GM23338 (cell line): ENCODE data around the gene PCNX3. TPM values are rescaled to one million over a fixed set of nuclear protein-coding genes. Genes with fewer than 3 reads are reported as not detected.

Source experiments
- ATAC-seq: fragments of 200-7000 bp; cut with Tn5 transposase; 3 replicates; pipeline ENCODE4 v1.9.1; 2020
- DNase-seq: peaks from one replicate; pipeline ENCODE4 v3.0.0-alpha.2; 2015; ENCODE audit warnings: low spot score
- H2AFZ ChIP-seq: fragments of 200-600 bp; sonication (generic); 2 replicates; pipeline ENCODE4 v1.8.0; 2016; ENCODE audit warnings: antibody characterized with exemption, mild to moderate bottlenecking, moderate library complexity
- H3F3A ChIP-seq: fragments of 200-600 bp; sonication (generic); replicated peaks from 2 replicates; pipeline ENCODE4 v1.8.0; 2017; ENCODE audit warnings: antibody characterized with exemption, mixed run types, low read depth
- H3K27ac ChIP-seq: fragments of 200-600 bp; sonication (generic); 2 replicates; pipeline ENCODE4 v1.6.1; 2016; ENCODE audit warnings: low read depth
- H3K27me3 ChIP-seq: fragments of 200-600 bp; sonication (generic); 2 replicates; pipeline ENCODE4 v1.8.0; 2016; ENCODE audit warnings: mild to moderate bottlenecking, mixed run types, moderate library complexity; ENCODE audit not compliant: insufficient read depth
- H3K36me3 ChIP-seq: fragments of 200-600 bp; sonication (generic); 2 replicates; pipeline ENCODE4 v1.8.0; 2016; ENCODE audit warnings: mild to moderate bottlenecking; ENCODE audit not compliant: insufficient read depth
- H3K4me1 ChIP-seq: fragments of 200-600 bp; sonication (generic); 2 replicates; pipeline ENCODE4 v1.8.0; 2016; ENCODE audit warnings: mild to moderate bottlenecking, moderate library complexity; ENCODE audit not compliant: insufficient read depth
- H3K4me2 ChIP-seq: fragments of 200-600 bp; sonication (generic); 2 replicates; pipeline ENCODE4 v1.7.1; 2017; ENCODE audit warnings: mixed run types
- H3K4me3 ChIP-seq: fragments of 200-600 bp; sonication (generic); 2 replicates; pipeline ENCODE4 v1.6.1; 2016; ENCODE audit warnings: mixed run types
- H3K79me2 ChIP-seq: fragments of 200-600 bp; sonication (generic); replicated peaks from 2 replicates; pipeline ENCODE4 v1.8.0; 2017; ENCODE audit warnings: mild to moderate bottlenecking; ENCODE audit not compliant: insufficient read depth
- H3K9me2 ChIP-seq: fragments of 200-600 bp; sonication (generic); 2 replicates; pipeline ENCODE4 v1.8.0; 2017; ENCODE audit not compliant: insufficient read depth
- H4K20me1 ChIP-seq: fragments of 200-600 bp; sonication (generic); replicated peaks from 2 replicates; pipeline ENCODE4 v1.8.0; 2017; ENCODE audit warnings: mild to moderate bottlenecking; ENCODE audit not compliant: insufficient read depth
- H3K27ac Mint-ChIP-seq: 2 replicates; pipeline ENCODE4 v1.8.0; 2020; ENCODE audit warnings: inconsistent platforms, mild to moderate bottlenecking, moderate library complexity, mixed read lengths
- H3K27me3 Mint-ChIP-seq: 3 replicates; pipeline ENCODE4 v1.8.0; 2022; ENCODE audit warnings: low read depth, mild to moderate bottlenecking, moderate library complexity, mixed read lengths, inconsistent platforms; ENCODE audit not compliant: insufficient read depth, poor library complexity
- H3K36me3 Mint-ChIP-seq: 3 replicates; pipeline ENCODE4 v1.8.0; 2021; ENCODE audit warnings: low read depth, mild to moderate bottlenecking, inconsistent platforms, moderate library complexity, mixed read lengths
- H3K4me1 Mint-ChIP-seq: 3 replicates; pipeline ENCODE4 v1.8.0; 2020; ENCODE audit warnings: mild to moderate bottlenecking, inconsistent platforms, mixed read lengths
- H3K4me3 Mint-ChIP-seq: 3 replicates; pipeline ENCODE4 v1.8.0; 2021; ENCODE audit warnings: moderate library complexity, mild to moderate bottlenecking, inconsistent platforms, mixed read lengths
- H3K9me3 Mint-ChIP-seq: 3 replicates; pipeline ENCODE4 v1.8.0; 2020; ENCODE audit warnings: moderate library complexity, mild to moderate bottlenecking, inconsistent platforms, mixed read lengths
- EZH2 ChIP-seq: fragments of 200-600 bp; sonication (generic); IDR thresholded peaks from one replicate; pipeline ENCODE4 v1.8.0; 2017; ENCODE audit warnings: antibody characterized with exemption, mild to moderate bottlenecking, low read depth; ENCODE audit not compliant: unreplicated experiment
- EZH2phosphoT487 ChIP-seq: fragments of 200-600 bp; sonication (generic); IDR thresholded peaks from one replicate; pipeline ENCODE4 v1.8.1; 2018; ENCODE audit warnings: antibody characterized with exemption; ENCODE audit not compliant: unreplicated experiment
- STAT1 ChIP-seq: IDR thresholded peaks from one replicate; pipeline ENCODE4 v1.6.1; 2016; ENCODE audit warnings: antibody characterized with exemption; ENCODE audit not compliant: unreplicated experiment
- ZNF331 ChIP-seq: fragments of 250-450 bp; sonication (Bioruptor Pico); IDR thresholded peaks from 2 replicates; pipeline ENCODE4 v1.5.0; 2020; ENCODE audit warnings: low read depth, mild to moderate bottlenecking, moderate library complexity
- polyA plus RNA-seq: library from polyadenylated mRNA; unstranded; fragments of >200 nt; fragmentation: Nextera tagmentation; extraction: Ambion mirVana; gene quantifications from 2 replicates; pipeline ENCODE4 v1.2.1, GENCODE V29; 2016
- total RNA-seq: library from RNA; depleted of rRNA; stranded (reverse); fragments of >200 nt; shearing (Covaris generic); gene quantifications from 2 replicates; pipeline ENCODE4 v1.2.3, GENCODE V29; 2014
- TF ChIP-seq, protein P1 (sequence below): fragments of 250-450 bp; sonication (Bioruptor Pico); IDR thresholded peaks from 2 replicates; pipeline ENCODE4 v1.5.0; 2020; ENCODE audit warnings: mild to moderate bottlenecking, moderate library complexity
- TF ChIP-seq, protein P2 (sequence below), 2 experiments: fragments of 200-600 bp in 1 of 2; sonication (generic) in 1 of 2; conservative IDR thresholded peaks; 2 replicates each; pipeline versions ENCODE4 v1.5.1 to v1.6.1; 2016 to 2017; ENCODE audit warnings: antibody characterized with exemption in 2 of 2, low read depth in 2 of 2, mild to moderate bottlenecking in 2 of 2, moderate library complexity in 1 of 2

The PCNX3 gene
- total and polyA plus RNA-seq, 2 experiments from 2014 or later: 8.7 to 52.2 TPM

DNA sequence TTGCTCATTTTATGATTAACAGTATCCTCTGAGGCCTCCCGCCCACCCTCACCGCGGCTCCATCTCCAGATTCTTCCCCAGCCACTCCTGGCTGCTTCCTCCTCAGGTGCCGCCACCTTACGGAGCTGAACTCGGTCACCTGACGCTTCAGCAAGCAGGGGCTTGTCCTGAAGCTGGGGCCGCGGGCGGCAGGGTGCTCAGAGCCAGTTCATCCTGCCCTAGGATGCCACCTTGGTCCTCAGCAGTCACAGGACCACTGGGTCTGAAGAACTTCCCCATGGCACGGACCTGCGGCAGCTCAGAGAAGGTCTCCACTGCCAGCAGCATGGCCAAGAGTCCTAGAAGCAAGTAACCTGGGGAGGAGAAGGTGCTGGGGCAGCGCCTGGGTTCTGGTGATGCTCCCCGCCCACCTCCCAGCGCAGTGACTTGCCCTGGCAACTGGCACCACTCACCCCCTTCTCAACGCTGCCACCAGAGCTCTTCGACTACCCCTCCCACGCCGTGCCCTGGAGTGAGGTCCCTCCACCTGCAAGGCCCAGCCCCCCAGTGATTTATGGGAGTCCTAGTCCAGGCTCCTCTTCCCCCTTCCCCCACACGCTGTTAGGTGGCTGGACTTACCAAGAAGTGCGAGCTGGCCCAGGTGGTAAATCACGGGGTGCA, 22.6 kb upstream of the PCNX3 start (continued):
- TF ChIP-seq, protein P1, sequence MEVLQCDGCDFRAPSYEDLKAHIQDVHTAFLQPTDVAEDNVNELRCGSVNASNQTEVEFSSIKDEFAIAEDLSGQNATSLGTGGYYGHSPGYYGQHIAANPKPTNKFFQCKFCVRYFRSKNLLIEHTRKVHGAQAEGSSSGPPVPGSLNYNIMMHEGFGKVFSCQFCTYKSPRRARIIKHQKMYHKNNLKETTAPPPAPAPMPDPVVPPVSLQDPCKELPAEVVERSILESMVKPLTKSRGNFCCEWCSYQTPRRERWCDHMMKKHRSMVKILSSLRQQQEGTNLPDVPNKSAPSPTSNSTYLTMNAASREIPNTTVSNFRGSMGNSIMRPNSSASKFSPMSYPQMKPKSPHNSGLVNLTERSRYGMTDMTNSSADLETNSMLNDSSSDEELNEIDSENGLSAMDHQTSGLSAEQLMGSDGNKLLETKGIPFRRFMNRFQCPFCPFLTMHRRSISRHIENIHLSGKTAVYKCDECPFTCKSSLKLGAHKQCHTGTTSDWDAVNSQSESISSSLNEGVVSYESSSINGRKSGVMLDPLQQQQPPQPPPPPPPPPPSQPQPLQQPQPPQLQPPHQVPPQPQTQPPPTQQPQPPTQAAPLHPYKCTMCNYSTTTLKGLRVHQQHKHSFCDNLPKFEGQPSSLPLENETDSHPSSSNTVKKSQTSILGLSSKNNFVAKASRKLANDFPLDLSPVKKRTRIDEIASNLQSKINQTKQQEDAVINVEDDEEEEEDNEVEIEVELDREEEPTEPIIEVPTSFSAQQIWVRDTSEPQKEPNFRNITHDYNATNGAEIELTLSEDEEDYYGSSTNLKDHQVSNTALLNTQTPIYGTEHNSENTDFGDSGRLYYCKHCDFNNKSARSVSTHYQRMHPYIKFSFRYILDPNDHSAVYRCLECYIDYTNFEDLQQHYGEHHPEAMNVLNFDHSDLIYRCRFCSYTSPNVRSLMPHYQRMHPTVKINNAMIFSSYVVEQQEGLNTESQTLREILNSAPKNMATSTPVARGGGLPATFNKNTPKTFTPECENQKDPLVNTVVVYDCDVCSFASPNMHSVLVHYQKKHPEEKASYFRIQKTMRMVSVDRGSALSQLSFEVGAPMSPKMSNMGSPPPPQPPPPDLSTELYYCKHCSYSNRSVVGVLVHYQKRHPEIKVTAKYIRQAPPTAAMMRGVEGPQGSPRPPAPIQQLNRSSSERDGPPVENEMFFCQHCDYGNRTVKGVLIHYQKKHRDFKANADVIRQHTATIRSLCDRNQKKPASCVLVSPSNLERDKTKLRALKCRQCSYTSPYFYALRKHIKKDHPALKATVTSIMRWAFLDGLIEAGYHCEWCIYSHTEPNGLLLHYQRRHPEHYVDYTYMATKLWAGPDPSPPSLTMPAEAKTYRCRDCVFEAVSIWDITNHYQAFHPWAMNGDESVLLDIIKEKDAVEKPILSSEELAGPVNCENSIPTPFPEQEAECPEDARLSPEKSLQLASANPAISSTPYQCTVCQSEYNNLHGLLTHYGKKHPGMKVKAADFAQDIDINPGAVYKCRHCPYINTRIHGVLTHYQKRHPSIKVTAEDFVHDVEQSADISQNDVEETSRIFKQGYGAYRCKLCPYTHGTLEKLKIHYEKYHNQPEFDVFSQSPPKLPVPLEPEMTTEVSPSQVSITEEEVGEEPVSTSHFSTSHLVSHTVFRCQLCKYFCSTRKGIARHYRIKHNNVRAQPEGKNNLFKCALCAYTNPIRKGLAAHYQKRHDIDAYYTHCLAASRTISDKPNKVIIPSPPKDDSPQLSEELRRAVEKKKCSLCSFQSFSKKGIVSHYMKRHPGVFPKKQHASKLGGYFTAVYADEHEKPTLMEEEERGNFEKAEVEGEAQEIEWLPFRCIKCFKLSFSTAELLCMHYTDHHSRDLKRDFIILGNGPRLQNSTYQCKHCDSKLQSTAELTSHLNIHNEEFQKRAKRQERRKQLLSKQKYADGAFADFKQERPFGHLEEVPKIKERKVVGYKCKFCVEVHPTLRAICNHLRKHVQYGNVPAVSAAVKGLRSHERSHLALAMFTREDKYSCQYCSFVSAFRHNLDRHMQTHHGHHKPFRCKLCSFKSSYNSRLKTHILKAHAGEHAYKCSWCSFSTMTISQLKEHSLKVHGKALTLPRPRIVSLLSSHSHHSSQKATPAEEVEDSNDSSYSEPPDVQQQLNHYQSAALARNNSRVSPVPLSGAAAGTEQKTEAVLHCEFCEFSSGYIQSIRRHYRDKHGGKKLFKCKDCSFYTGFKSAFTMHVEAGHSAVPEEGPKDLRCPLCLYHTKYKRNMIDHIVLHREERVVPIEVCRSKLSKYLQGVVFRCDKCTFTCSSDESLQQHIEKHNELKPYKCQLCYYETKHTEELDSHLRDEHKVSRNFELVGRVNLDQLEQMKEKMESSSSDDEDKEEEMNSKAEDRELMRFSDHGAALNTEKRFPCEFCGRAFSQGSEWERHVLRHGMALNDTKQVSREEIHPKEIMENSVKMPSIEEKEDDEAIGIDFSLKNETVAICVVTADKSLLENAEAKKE (CRISPR knock-in tag): no peak
- no peak for TF ChIP-seq ZNF331 (CRISPR knock-in tag)
- TF ChIP-seq STAT1: no peak
- no peak for TF ChIP-seq EZH2phosphoT487

DNA sequence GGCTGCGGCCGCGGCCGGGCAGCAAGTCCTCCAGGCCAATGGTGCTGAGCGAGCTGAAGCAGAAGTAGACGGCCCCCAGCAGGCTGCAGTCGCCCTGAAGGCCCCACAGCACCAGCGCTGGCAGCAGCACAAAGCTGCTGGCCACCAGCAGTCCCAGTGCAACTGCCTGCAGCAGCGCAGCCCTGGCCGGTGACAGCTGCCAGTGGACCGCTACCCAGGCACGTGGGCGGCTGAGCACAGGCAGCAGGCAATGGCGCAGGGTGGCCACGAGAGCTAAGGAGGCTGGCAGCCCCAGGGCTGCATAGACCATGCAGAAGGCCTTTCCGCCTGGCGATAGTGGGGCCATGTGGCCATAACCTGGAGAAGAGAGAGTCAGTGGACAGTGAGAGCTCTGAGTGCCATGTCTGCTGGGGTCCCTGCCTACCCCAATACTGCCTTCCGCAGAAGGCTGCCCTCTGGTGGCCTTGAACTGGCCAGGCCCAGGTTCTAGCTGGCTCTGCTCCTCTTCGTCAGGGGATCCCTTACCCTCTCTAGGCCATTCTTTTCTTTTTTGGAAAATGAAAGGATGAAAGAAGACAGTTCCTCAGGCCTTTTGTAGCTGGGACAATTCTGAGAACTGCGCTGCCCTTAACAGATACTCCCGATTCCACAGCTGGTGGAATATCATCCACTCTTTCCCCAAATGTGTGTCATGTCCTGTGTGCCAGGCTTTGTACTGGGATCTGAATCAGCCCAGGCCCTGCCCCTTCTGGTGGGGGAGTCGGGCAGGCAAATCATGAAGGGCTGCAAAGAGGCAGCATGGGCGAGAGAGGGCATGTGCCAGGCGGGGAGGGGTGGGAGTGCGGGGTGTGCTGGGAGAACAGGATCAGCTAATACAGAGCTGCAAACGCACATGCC, 21.8 kb upstream of the PCNX3 start:
- H3K9me2 ChIP-seq: no peaks in the 10 kb centered on the region
- Mint-ChIP-seq H3K4me1 (peaks cover 13% of the 10 kb centered on the region), H3K27me3 (peaks cover 44% of the 10 kb centered on the region), H3K36me3 (peaks cover 5% of the 10 kb centered on the region; the same call in 2 of the 3 replicates), H3K27ac (no peak overlapping the region), H3K4me3 (peak overlapping the region; percentile 66; the same call in 1 of the 3 replicates), H3K9me3 (no peaks in the 10 kb centered on the region; the same call in 2 of the 3 replicates)
- peaks cover 26% of the 10 kb centered on the region; the same call in 1 of the 2 replicates for H3F3A ChIP-seq
- peak overlapping the region; percentile 87; the same call in 1 of the 2 replicates for H3K4me2 ChIP-seq
- peaks cover 46% of the 10 kb centered on the region for H3K27me3 ChIP-seq
- H3K36me3 ChIP-seq: no peaks in the 10 kb centered on the region; the same call in 1 of the 2 replicates
- peak; percentile 58 for ATAC-seq
- no peaks in the 10 kb centered on the region for H3K79me2 ChIP-seq
- no peak overlapping the region for H2AFZ ChIP-seq
- no peaks in the 10 kb centered on the region for H4K20me1 ChIP-seq
- peak; percentile 83 for DNase-seq
- H3K4me1 ChIP-seq: peaks cover 13% of the 10 kb centered on the region; the same call in 1 of the 2 replicates
- TF ChIP-seq EZH2: no peak
- TF ChIP-seq, protein P2, sequence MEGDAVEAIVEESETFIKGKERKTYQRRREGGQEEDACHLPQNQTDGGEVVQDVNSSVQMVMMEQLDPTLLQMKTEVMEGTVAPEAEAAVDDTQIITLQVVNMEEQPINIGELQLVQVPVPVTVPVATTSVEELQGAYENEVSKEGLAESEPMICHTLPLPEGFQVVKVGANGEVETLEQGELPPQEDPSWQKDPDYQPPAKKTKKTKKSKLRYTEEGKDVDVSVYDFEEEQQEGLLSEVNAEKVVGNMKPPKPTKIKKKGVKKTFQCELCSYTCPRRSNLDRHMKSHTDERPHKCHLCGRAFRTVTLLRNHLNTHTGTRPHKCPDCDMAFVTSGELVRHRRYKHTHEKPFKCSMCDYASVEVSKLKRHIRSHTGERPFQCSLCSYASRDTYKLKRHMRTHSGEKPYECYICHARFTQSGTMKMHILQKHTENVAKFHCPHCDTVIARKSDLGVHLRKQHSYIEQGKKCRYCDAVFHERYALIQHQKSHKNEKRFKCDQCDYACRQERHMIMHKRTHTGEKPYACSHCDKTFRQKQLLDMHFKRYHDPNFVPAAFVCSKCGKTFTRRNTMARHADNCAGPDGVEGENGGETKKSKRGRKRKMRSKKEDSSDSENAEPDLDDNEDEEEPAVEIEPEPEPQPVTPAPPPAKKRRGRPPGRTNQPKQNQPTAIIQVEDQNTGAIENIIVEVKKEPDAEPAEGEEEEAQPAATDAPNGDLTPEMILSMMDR (conservative IDR thresholded peaks at IDR 0.05; ENCODE audit: low read depth in 2 of 2): peak; percentile 78 to 88
- H3K4me3 ChIP-seq: no peak overlapping the region
- no peak overlapping the region for H3K27ac ChIP-seq
